Endodermal cell (in vitro differentiated cells): ENCODE measurements around the gene AKAP10. TPM values are rescaled to one million over a fixed set of nuclear protein-coding genes. Genes with fewer than 3 reads are reported as not detected.
A peak's percentile ranks its signal among the peaks of the same experiment; 100 is the strongest.
"Not testable (repeated sequence)": the region's sequence is repeated elsewhere in the genome, so short reads cannot be mapped to it uniquely, and the experiment has no call there.

Experiments used
- DNase-seq: peaks from one replicate; pipeline ENCODE4 v3.0.0-alpha.2; 2017
- H3K27ac ChIP-seq: 2 replicates; pipeline ENCODE4 v1.5.1; 2013; ENCODE audit warnings: mild to moderate bottlenecking, low read depth, low read length, moderate library complexity
- H3K27me3 ChIP-seq: 2 replicates; pipeline ENCODE4 v1.6.1; 2013; ENCODE audit warnings: mild to moderate bottlenecking, low read length, moderate library complexity; ENCODE audit not compliant: insufficient read depth, control insufficient read depth, poor library complexity, severe bottlenecking
- H3K36me3 ChIP-seq: 2 replicates; pipeline ENCODE4 v1.7.0; 2013; ENCODE audit warnings: mild to moderate bottlenecking, low read length, moderate library complexity; ENCODE audit not compliant: control insufficient read depth, insufficient read depth
- H3K4me1 ChIP-seq: one replicate; pipeline ENCODE4 v1.7.0; 2013; ENCODE audit warnings: low read length; ENCODE audit not compliant: control insufficient read depth, insufficient read depth
- H3K4me3 ChIP-seq: 2 replicates; pipeline ENCODE4 v1.5.1; 2013; ENCODE audit warnings: mild to moderate bottlenecking, low read length, moderate library complexity
- H3K9ac ChIP-seq: 2 replicates; pipeline ENCODE4 v1.6.1; 2013; ENCODE audit warnings: mild to moderate bottlenecking, low read length, moderate library complexity; ENCODE audit not compliant: poor library complexity, severe bottlenecking; ENCODE audit errors: extremely low read depth
- H3K9me3 ChIP-seq: 2 replicates; pipeline ENCODE4 v1.6.1; 2013; ENCODE audit warnings: mild to moderate bottlenecking, low read length, moderate library complexity; ENCODE audit not compliant: control insufficient read depth
- H3K27ac Mint-ChIP-seq: 2 replicates; pipeline ENCODE4 v1.8.0; 2020; ENCODE audit warnings: mixed read lengths
- H3K27me3 Mint-ChIP-seq: 2 replicates; pipeline ENCODE4 v1.8.0; 2021; ENCODE audit warnings: mild to moderate bottlenecking, mixed read lengths; ENCODE audit not compliant: insufficient read depth
- H3K36me3 Mint-ChIP-seq: 2 replicates; pipeline ENCODE4 v1.8.0; 2020; ENCODE audit warnings: low read depth, mixed read lengths
- H3K4me1 Mint-ChIP-seq: 2 replicates; pipeline ENCODE4 v1.8.0; 2020; ENCODE audit warnings: mixed read lengths
- H3K4me3 Mint-ChIP-seq: 2 replicates; pipeline ENCODE4 v1.8.0; 2020; ENCODE audit warnings: mild to moderate bottlenecking, moderate library complexity, mixed read lengths
- H3K9me3 Mint-ChIP-seq: 2 replicates; pipeline ENCODE4 v1.8.0; 2020; ENCODE audit warnings: mild to moderate bottlenecking, mixed read lengths
- WGBS, 2 experiments: methylation state at CpG; one replicate each; pipeline versions ENCODE4 v1.1.5 to v1.1.7; 2013; ENCODE audit warnings: missing lambda C conversion rate in 2 of 2, mixed read lengths in 1 of 2; ENCODE audit not compliant: insufficient coverage in 1 of 2, insufficient read length in 1 of 2; 5-methylcytosine and 5-hydroxymethylcytosine counted together
- total RNA-seq, 2 donors: library from RNA; stranded (reverse); fragmentation: NEBNext Ultra II Directional in 1 of 2; extraction: Animal tissue kit (Norgen Biotek cat#: 25700) in 1 of 2; gene quantifications; 2 replicates in 1 of 2; 3 replicates in 1 of 2; pipeline ENCODE4 v1.2.1, GENCODE V29; 2021
- TF ChIP-seq, protein P1 (sequence below): fragments of 200-600 bp; sonication (generic); conservative IDR thresholded peaks from 2 replicates; pipeline ENCODE4 v1.5.0; 2021; ENCODE audit warnings: antibody characterized with exemption, mild to moderate bottlenecking

Gene AKAP10
- total RNA-seq, 2 donors from 2014 or later: 29.6 to 39.1 TPM

GRCh38 chr17:19978209-19978802, 678 bp upstream of the AKAP10 start:
- Histone ChIP-seq H3K27ac (peak overlapping the region; percentile 66), H3K4me3 (peak overlapping the region; percentile 99), H3K36me3 (peaks cover 25% of the 10 kb centered on the region), H3K9ac (no peak overlapping the region), H3K9me3 (peaks cover 10% of the 10 kb centered on the region), H3K27me3 (no peaks in the 10 kb centered on the region), H3K4me1 (peaks cover 3% of the 10 kb centered on the region)
- DNase-seq: peak; percentile 84
- Mint-ChIP-seq H3K27ac (peak overlapping the region; percentile 96), H3K9me3 (no peaks in the 10 kb centered on the region), H3K4me1 (peaks cover 3% of the 10 kb centered on the region), H3K27me3 (no peaks in the 10 kb centered on the region), H3K4me3 (peak overlapping the region; percentile 87), H3K36me3 (peaks cover 13% of the 10 kb centered on the region)
- WGBS, 2 experiments: 74 to 83% methylated on average over 14 to 22 of the region's 22 CpGs
- TF ChIP-seq, protein P1, sequence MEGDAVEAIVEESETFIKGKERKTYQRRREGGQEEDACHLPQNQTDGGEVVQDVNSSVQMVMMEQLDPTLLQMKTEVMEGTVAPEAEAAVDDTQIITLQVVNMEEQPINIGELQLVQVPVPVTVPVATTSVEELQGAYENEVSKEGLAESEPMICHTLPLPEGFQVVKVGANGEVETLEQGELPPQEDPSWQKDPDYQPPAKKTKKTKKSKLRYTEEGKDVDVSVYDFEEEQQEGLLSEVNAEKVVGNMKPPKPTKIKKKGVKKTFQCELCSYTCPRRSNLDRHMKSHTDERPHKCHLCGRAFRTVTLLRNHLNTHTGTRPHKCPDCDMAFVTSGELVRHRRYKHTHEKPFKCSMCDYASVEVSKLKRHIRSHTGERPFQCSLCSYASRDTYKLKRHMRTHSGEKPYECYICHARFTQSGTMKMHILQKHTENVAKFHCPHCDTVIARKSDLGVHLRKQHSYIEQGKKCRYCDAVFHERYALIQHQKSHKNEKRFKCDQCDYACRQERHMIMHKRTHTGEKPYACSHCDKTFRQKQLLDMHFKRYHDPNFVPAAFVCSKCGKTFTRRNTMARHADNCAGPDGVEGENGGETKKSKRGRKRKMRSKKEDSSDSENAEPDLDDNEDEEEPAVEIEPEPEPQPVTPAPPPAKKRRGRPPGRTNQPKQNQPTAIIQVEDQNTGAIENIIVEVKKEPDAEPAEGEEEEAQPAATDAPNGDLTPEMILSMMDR: no peak

- Histone ChIP-seq H3K9ac (no peak overlapping the region), H3K9me3 (peaks cover 10% of the 10 kb centered on the region), H3K27ac (no peak overlapping the region), H3K36me3 (peaks cover 38% of the 10 kb centered on the region), H3K27me3 (no peaks in the 10 kb centered on the region), H3K4me3 (peak overlapping the region; percentile 58), H3K4me1 (peaks cover 3% of the 10 kb centered on the region)
- peaks cover 30% of the 10 kb centered on the region for H3K36me3 Mint-ChIP-seq
- H3K9me3 Mint-ChIP-seq: no peaks in the 10 kb centered on the region
- no peak for DNase-seq
- peak overlapping the region; percentile 87 for H3K4me3 Mint-ChIP-seq
- H3K27ac Mint-ChIP-seq: peak overlapping the region; percentile 44
- H3K27me3 Mint-ChIP-seq: no peaks in the 10 kb centered on the region
- WGBS, 2 experiments: 96 to 100% methylated on average over 1 to 3 of the region's 3 CpGs
- H3K4me1 Mint-ChIP-seq: peaks cover 3% of the 10 kb centered on the region
- TF ChIP-seq, protein P1: no peak
Observed at GRCh38 chr17:19975601-19976000, 2.0 kb downstream of the AKAP10 start.

- Histone ChIP-seq H3K9me3 (peaks cover under 1% of the 10 kb centered on the region), H3K27me3 (no peaks in the 10 kb centered on the region), H3K4me3 (no peak overlapping the region), H3K9ac (no peak overlapping the region), H3K36me3 (peaks cover 59% of the 10 kb centered on the region), H3K4me1 (peaks cover 2% of the 10 kb centered on the region), H3K27ac (no peak overlapping the region)
- peaks cover 47% of the 10 kb centered on the region for H3K36me3 Mint-ChIP-seq
- H3K4me3 Mint-ChIP-seq: no peak overlapping the region
- no peak for DNase-seq
- H3K9me3 Mint-ChIP-seq: no peaks in the 10 kb centered on the region
- H3K4me1 Mint-ChIP-seq: peaks cover 3% of the 10 kb centered on the region
- H3K27ac Mint-ChIP-seq: no peak overlapping the region
- TF ChIP-seq, protein P1: no peak
- H3K27me3 Mint-ChIP-seq: no peaks in the 10 kb centered on the region
- WGBS, 2 experiments: 96 to 100% methylated on average over 1 of the region's 2 CpGs
Observed at GRCh38 chr17:19973156-19973555, 4.5 kb downstream of the AKAP10 start.

GRCh38 chr17:19962954-19963353, 14.7 kb downstream of the AKAP10 start:
- H3K27ac Mint-ChIP-seq, H3K9me3 Mint-ChIP-seq, H3K4me1 ChIP-seq, H3K27me3 Mint-ChIP-seq, H3K27me3 ChIP-seq, H3K4me3 Mint-ChIP-seq, H3K4me3 ChIP-seq, H3K27ac ChIP-seq, H3K9me3 ChIP-seq, DNase-seq, H3K9ac ChIP-seq: not testable (repeated sequence)
- Mint-ChIP-seq H3K36me3 (peaks cover 42% of the 10 kb centered on the region), H3K4me1 (peaks cover 26% of the 10 kb centered on the region)
- WGBS, 2 experiments: 95% methylated on average over 1 of the region's 2 CpGs; no CpG with 5 or more reads in 1 of the 2 experiments
- H3K36me3 ChIP-seq: peaks cover 51% of the 10 kb centered on the region
